HG03460 (cell line): Measurements from ENCODE around the gene ACER3.
A peak's percentile ranks its signal among the peaks of the same experiment; 100 is the strongest.
"Not testable (repeated sequence)": the region's sequence is repeated elsewhere in the genome, so short reads cannot be mapped to it uniquely, and the experiment has no call there.

ENCODE experiments used
- ATAC-seq: cut with Tn5 transposase; IDR thresholded peaks from one replicate; pipeline ENCODE4 v1.9.1; 2021; ENCODE audit not compliant: unreplicated experiment

Gene ACER3

GRCh38 chr11:76860539-76861475 lies at the start of gene ACER3:
Gene ACER3 (plus strand): TSS chr11:76860918. CDS start chr11:76860977, 59 bp downstream.
- peak; percentile 94 for ATAC-seq

DNA sequence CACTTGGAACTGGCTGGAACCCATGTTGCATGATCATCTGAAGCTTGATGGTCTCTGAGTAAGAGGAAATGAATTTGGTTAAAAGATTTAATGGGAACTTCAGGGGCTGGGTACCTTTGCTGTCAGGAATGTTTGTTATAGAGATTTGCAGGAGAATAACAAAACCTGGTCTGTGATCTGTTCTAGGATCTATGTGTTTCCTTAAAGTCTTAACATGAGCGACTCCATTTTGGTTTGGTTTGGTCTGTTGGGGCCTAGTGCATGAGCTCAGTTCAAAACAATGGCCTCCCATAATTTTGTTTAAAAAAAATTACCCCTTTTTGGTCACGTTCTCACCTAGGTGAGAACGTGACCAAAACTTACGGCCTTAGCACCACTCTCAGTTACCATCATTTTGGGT lies 49.5 kb upstream of the ACER3 start:
- ATAC-seq = no peak

DNA sequence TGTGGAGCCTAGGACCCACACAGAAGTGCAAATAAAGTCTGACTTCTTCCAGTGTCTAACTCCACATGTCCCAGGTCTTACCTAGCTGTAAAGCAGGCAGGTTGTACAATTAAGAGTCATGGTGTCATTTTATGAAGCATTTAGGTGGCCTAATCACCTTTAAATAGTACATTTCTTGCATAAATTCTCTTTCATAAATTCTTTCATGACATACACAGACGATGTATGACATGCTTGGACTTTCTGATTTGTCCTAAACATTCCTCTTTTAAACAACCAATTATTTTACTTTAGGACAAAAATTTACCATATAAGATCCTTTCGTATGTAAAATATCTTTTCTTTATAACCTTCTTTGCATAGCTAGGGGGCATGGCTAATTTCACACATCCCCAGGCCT lies 46.3 kb upstream of the ACER3 start:
- ATAC-seq = no peak

- ATAC-seq = not testable (repeated sequence)
These were observed 45.0 kb upstream of the ACER3 start for GRCh38 chr11:76815678-76816077.

DNA sequence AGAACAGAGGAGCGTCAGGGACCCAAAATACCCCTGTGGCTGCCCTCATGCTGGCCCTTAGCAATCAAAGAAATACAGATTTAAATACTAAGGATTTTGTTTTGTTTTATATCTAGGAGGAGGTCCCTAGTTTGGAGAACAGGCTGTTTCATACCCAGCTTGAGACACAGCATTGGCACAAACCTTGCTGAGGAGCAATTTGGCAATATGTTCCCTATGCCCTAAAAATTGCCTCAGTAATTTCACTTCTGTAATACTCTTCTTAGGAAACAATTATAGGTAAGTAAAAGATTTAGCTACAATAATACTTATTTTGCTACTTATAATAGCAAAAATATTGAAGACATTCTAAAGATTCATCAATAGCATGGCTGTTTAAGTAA lies 40.5 kb upstream of the ACER3 start:
- ATAC-seq = no peak

DNA sequence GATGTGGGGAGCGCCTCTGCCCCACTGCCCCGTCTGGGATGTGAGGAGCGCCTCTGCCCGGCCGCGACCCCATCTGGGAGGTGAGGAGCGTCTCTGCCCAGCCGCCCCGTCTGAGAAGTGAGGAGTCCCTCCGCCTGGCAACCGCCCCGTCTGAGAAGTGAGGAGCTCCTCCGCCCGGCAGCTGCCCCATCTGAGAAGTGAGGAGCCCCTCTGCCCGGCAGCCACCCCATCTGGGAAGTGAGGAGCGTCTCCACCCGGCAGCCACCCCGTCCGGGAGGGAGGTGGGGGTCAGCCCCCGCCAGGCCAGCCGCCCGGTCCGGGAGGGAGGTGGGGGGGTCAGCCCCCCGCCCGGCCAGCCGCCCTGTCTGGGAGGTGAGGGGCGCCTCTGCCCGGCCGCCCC lies 39.3 kb upstream of the ACER3 start:
- not testable (repeated sequence) for ATAC-seq

- ATAC-seq = no peak
These were observed 38.3 kb upstream of the ACER3 start for GRCh38 chr11:76822406-76822805.

GRCh38 chr11:76823481-76824028 lies 37.2 kb upstream of the ACER3 start:
- ATAC-seq = no peak

GRCh38 chr11:76824083-76824939 lies 36.4 kb upstream of the ACER3 start:
- no peak for ATAC-seq

DNA sequence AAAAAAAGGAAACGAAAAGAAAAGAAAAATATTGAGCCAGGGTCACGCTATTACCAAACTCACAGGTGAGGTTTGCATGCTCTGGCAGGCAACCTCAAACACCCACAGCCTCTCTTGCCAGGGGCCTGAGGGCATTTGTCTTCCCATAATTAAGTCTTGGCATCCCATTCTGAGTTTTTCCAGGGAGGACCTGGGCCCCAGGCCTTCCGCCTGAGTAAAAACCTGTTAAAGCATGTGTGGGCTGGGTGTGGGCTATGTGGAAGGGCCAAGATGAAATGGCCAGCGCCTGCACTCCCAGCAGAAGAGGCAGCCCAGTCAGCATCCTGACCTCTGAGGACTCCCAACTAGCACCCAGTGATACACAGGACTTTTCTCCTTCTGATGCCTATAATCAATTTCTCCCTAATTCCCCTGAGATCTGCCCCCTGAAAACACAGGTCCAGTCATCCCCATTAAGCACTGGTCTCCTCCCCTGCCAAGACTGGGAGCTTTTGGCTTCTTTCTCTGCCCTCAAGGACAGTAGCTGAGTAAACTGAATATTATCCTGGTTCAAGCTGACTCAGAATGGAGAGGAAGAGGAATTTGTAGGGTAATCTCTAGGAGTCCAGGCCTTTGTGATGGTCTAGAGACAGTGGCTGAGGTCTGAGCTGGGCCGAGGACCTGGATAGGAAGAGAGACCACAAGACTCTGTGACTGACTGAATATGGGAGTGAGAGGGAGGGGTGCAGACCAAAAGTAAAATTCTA lies 35.6 kb upstream of the ACER3 start:
- no peak for ATAC-seq

DNA sequence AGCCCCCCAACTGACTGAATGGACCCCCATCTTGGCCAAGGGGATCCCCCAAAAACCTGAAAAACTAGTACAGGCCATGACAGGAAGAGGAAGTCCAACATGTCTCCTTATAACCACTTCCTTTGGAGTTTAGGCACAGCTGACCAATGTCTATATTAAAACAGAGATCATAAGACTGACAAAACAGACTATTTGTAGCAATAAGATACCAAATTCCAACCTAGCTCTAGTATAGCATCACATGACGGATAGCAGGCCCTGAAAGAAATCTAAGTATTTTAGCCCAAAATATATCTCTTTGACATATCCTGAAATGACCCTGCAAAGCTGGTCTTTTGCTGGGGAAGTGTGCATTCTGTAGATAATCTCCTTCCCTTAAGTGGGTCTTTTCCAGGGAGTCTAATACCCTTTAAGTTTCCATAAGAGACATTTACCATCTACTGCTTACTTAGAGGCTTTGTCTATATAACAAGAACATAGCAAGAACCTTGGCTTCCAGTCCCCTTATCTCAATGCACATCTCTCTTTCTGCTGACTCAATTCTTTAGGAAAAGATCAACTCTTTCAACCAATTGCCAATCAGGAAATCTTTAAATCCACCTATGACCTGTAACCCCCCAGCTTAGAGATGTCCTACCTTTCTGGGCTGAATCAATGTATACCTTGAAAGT lies 34.9 kb upstream of the ACER3 start:
- no peak for ATAC-seq

- not testable (repeated sequence) for ATAC-seq
These were observed 34.2 kb upstream of the ACER3 start for GRCh38 chr11:76826508-76826907.

GRCh38 chr11:76827005-76827404 lies 33.7 kb upstream of the ACER3 start:
- ATAC-seq = not testable (repeated sequence)

DNA sequence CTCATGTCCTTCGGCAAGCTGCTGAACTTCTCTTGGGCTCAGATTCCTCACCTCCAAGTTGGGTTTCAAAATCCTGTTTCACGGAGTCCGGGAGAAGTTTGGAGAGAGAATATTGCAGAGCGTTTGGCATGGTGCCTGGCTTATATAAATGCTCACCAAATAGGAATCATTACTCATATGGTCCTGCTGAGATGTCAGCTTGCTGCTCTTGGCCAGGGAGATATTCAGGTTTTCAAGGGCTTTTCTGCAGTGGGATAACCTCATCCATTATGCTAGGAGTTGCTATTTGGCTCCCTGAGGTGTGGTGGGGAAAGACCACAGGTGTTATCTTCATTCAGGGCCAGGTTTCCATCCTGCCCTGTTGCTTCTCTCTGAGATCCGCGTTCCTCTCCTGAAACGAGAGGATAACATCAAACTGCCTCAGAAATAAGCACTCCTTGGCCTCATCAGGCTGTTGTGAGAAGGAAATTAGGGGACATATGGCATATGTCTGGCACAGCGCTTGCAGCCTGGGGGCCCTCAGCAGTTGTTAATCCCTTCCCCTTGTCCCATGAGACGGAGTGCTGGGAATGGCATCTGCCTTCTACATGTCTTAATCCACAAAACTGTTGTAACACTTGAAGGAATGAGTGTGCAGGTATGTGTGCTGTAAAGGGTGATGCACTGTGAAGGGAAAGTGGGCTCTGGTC lies 29.9 kb upstream of the ACER3 start:
- ATAC-seq = no peak

GRCh38 chr11:76831686-76832310 lies 28.9 kb upstream of the ACER3 start:
- no peak for ATAC-seq

DNA sequence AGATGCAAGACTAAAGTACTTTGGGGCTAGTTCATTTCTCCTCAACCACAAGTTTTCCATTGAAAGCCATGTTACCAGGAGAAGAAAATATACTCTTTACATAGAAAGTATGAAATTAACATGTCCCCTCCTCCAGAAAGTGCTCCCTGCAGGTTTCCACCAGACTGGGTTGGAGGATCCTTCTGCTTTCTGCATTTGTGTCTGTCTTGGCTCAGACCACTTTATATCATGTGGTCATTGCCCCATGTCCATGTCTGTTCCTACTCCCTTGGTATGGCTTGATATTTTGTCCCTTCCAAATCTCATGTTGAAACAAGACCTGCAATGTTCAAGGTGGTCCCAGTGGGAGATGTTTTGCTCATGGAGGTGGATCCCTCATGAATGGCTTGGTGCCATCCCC lies 28.4 kb upstream of the ACER3 start:
- ATAC-seq = no peak

DNA sequence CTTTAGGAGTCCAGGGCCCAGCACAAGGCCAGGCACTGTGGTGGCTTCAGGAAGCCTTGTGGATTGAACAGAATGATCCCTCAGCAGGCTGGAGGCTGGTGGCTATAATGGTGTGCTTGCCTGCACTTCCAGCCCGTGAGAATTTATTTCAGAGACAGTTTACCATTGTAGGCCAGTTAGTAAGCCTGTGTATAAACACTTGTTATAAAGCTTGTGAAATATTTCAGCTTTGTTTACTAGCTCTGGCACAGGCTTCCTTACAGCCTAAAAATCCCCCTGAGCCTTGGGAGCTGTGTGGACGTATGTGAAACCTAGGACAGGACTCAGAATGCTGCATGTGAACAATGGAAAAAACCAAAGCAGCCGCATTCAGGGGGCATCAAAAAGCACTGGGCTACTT lies 26.6 kb upstream of the ACER3 start:
- no peak for ATAC-seq

DNA sequence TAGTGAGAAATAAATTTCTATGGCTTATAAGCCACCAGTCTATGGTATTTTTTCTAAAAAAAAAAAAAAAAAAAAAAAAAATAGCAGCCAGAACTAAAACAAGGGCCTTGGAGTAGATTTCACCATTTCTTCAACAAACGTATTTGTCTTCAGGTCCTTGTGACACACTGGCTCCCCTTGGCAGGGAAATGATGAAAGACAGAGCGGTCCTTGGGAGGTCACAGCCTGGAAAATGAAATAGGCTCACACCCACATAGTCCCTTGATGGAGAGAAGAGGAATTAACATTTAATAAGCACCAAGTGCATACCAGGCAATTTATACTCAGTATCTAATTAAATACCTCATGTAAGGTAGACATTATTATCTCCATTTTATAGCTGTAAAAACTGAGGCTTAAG lies 25.7 kb upstream of the ACER3 start:
- ATAC-seq = no peak

GRCh38 chr11:76835928-76836612 lies 24.6 kb upstream of the ACER3 start:
- no peak for ATAC-seq
